MM.1S (cell line): ENCODE data around the gene POLG.

Experiments
- DNase-seq: peaks from one replicate; pipeline ENCODE4 v3.0.0-alpha.2; 2015
- H2AFZ ChIP-seq: fragments of 300-600 bp; sonication (generic); 2 replicates; pipeline ENCODE4 v1.6.0; 2016; ENCODE audit warnings: antibody characterized with exemption, low read length
- H3F3A ChIP-seq: fragments of 300-600 bp; sonication (generic); 2 replicates; pipeline ENCODE4 v1.6.1; 2016; ENCODE audit warnings: mild to moderate bottlenecking, antibody characterized with exemption, low read length, moderate library complexity, mixed read lengths; ENCODE audit not compliant: insufficient read depth
- H3K27ac ChIP-seq: fragments of 300-600 bp; sonication (generic); 2 replicates; pipeline ENCODE4 v1.5.1; 2016; ENCODE audit warnings: mild to moderate bottlenecking, low read length
- H3K27me3 ChIP-seq: fragments of 300-600 bp; sonication (generic); replicated peaks from 2 replicates; pipeline ENCODE4 v1.6.0; 2016; ENCODE audit warnings: low read length; ENCODE audit not compliant: insufficient read depth
- H3K36me3 ChIP-seq: fragments of 300-600 bp; sonication (generic); replicated peaks from 2 replicates; pipeline ENCODE4 v1.6.1; 2016; ENCODE audit warnings: mild to moderate bottlenecking, low read length, mixed read lengths; ENCODE audit not compliant: insufficient read depth
- H3K4me1 ChIP-seq: fragments of 300-600 bp; sonication (generic); 2 replicates; pipeline ENCODE4 v1.6.1; 2016; ENCODE audit warnings: low read length, mixed read lengths
- H3K4me2 ChIP-seq: fragments of 300-600 bp; sonication (generic); 2 replicates; pipeline ENCODE4 v1.6.0; 2016; ENCODE audit warnings: low read depth, low read length
- H3K4me3 ChIP-seq: fragments of 300-600 bp; sonication (generic); 2 replicates; pipeline ENCODE4 v1.5.1; 2016; ENCODE audit warnings: low read length, mixed read lengths
- H3K79me2 ChIP-seq: fragments of 300-600 bp; sonication (generic); 2 replicates; pipeline ENCODE4 v1.6.1; 2016; ENCODE audit warnings: mixed run types, low read length, mixed read lengths
- H3K9ac ChIP-seq: fragments of 300-600 bp; sonication (generic); 2 replicates; pipeline ENCODE4 v1.6.1; 2016; ENCODE audit warnings: low read length, mixed read lengths
- H3K9me2 ChIP-seq: fragments of 300-600 bp; sonication (generic); replicated peaks from 2 replicates; pipeline ENCODE4 v1.6.1; 2016; ENCODE audit warnings: mild to moderate bottlenecking, low read length, mixed read lengths; ENCODE audit not compliant: insufficient read depth
- H3K9me3 ChIP-seq: fragments of 300-600 bp; sonication (generic); replicated peaks from 2 replicates; pipeline ENCODE4 v1.6.1; 2016; ENCODE audit warnings: mild to moderate bottlenecking, low read length, mixed read lengths; ENCODE audit not compliant: insufficient read depth
- H4K20me1 ChIP-seq: fragments of 300-600 bp; sonication (generic); 2 replicates; pipeline ENCODE4 v1.6.1; 2016; ENCODE audit warnings: mild to moderate bottlenecking, low read length, moderate library complexity, mixed read lengths; ENCODE audit not compliant: insufficient read depth
- CTCF ChIP-seq: fragments of 300-600 bp; sonication (generic); IDR thresholded peaks from 2 replicates; pipeline ENCODE4 v1.5.1; 2016; ENCODE audit warnings: antibody characterized with exemption, low read length, mixed read lengths
- EZH2 ChIP-seq: fragments of 300-600 bp; sonication (generic); optimal IDR thresholded peaks from 2 replicates; pipeline ENCODE3; 2017; ENCODE audit warnings: low read depth, mild to moderate bottlenecking, antibody characterized with exemption, low read length, mixed read lengths
- EZH2phosphoT487 ChIP-seq: fragments of 300-600 bp; sonication (generic); IDR thresholded peaks from 2 replicates; pipeline ENCODE4 v1.6.1; 2018; ENCODE audit warnings: antibody characterized with exemption, low read length

Gene POLG

GRCh38 chr15:89301304-89302089, 33.1 kb downstream of the POLG start:
- peaks cover 5% of the 10 kb centered on the region; the same call in 1 of the 2 replicates for H3K36me3 ChIP-seq
- TF ChIP-seq EZH2, result no peak
- no peak for TF ChIP-seq CTCF
- TF ChIP-seq EZH2phosphoT487, result no peak
- no peak for DNase-seq

GRCh38 chr15:89299896-89300295, 34.7 kb downstream of the POLG start:
- Histone ChIP-seq H3K27ac (no peak overlapping the region), H3K4me1 (no peaks in the 10 kb centered on the region), H3K4me3 (no peak overlapping the region), H4K20me1 (no peaks in the 10 kb centered on the region), H3K9me2 (no peaks in the 10 kb centered on the region), H3K79me2 (no peaks in the 10 kb centered on the region), H3F3A (no peaks in the 10 kb centered on the region), H3K4me2 (no peak overlapping the region), H2AFZ (no peak overlapping the region), H3K27me3 (no peaks in the 10 kb centered on the region), H3K36me3 (peaks cover 3% of the 10 kb centered on the region; the same call in 1 of the 2 replicates), H3K9me3 (no peaks in the 10 kb centered on the region), H3K9ac (no peak overlapping the region)
- no peak for TF ChIP-seq EZH2phosphoT487
- DNase-seq, result no peak

More at GRCh38 chr15:89301304-89302089, 33.1 kb downstream of the POLG start:
- Histone ChIP-seq H3K9ac (no peak overlapping the region), H4K20me1 (no peaks in the 10 kb centered on the region), H2AFZ (no peak overlapping the region), H3K79me2 (no peaks in the 10 kb centered on the region), H3K4me3 (no peak overlapping the region), H3K9me3 (no peaks in the 10 kb centered on the region), H3F3A (no peaks in the 10 kb centered on the region), H3K4me2 (no peak overlapping the region), H3K4me1 (no peaks in the 10 kb centered on the region), H3K9me2 (no peaks in the 10 kb centered on the region), H3K27ac (no peak overlapping the region), H3K27me3 (no peaks in the 10 kb centered on the region)

GRCh38 chr15:89293012-89293411, 41.6 kb downstream of the POLG start:
- no peak overlapping the region for H2AFZ ChIP-seq
- no peak overlapping the region for H3K4me2 ChIP-seq
- no peak overlapping the region for H3K4me3 ChIP-seq
- no peaks in the 10 kb centered on the region; the same call in 1 of the 2 replicates for H3F3A ChIP-seq
- no peak for TF ChIP-seq CTCF
- TF ChIP-seq EZH2phosphoT487, result no peak
- no peak for TF ChIP-seq EZH2
- no peak for DNase-seq
- H4K20me1 ChIP-seq, result no peaks in the 10 kb centered on the region
- H3K9me3 ChIP-seq, result no peaks in the 10 kb centered on the region
- no peak overlapping the region for H3K27ac ChIP-seq
- no peak overlapping the region for H3K9ac ChIP-seq
- peaks cover 6% of the 10 kb centered on the region for H3K36me3 ChIP-seq
- H3K4me1 ChIP-seq, result no peaks in the 10 kb centered on the region
- H3K79me2 ChIP-seq, result no peaks in the 10 kb centered on the region
- no peaks in the 10 kb centered on the region for H3K27me3 ChIP-seq
- H3K9me2 ChIP-seq, result no peaks in the 10 kb centered on the region

DNA sequence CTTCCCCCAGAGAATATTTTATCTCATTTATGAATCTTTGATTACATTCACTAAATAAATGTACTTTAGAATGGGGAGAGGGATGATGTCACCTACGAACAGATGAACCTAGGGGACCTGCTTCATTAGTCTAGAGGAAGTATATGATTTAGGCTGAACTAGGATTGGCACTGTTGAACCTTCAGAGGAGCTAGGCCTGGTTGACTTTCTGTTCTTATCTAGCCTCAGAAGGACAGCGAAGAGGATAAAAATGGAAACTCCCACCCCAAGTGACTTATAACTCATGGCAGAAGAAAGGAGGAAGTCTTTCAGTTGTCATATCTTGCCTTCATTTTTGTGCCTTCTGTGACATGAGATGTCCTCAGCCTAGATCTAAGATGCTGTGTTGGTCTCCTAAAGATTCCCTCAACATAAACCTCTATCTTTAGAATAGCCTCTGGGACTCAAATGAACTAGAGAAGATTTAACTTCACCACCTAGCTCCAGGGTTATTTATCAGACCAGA, 42.6 kb downstream of the POLG start:
- Histone ChIP-seq H3K9me2 (no peaks in the 10 kb centered on the region), H3K9ac (no peak overlapping the region), H3K27me3 (no peaks in the 10 kb centered on the region), H4K20me1 (no peaks in the 10 kb centered on the region), H3K4me2 (no peak overlapping the region), H3K4me1 (no peaks in the 10 kb centered on the region), H3K9me3 (no peaks in the 10 kb centered on the region), H3K4me3 (no peak overlapping the region), H2AFZ (no peak overlapping the region), H3F3A (no peaks in the 10 kb centered on the region; the same call in 1 of the 2 replicates), H3K36me3 (peaks cover 6% of the 10 kb centered on the region), H3K79me2 (no peaks in the 10 kb centered on the region), H3K27ac (no peak overlapping the region)
- TF ChIP-seq CTCF (no peak), EZH2phosphoT487 (no peak)
- no peak for DNase-seq
